DMS114 treated with DMSO at 0.1 percent for 48 hours (cell line): ENCODE data around the gene TPMT.
A peak's percentile ranks its signal among the peaks of the same experiment; 100 is the strongest.
"Not testable (repeated sequence)": the region's sequence is repeated elsewhere in the genome, so short reads cannot be mapped to it uniquely, and the experiment has no call there.

Experiments used
- DNase-seq: peaks from one replicate; lab custom pipeline; 2025; ENCODE audit not compliant: unreplicated experiment; lab: John Stamatoyannopoulos, UW

TPMT gene

DNA sequence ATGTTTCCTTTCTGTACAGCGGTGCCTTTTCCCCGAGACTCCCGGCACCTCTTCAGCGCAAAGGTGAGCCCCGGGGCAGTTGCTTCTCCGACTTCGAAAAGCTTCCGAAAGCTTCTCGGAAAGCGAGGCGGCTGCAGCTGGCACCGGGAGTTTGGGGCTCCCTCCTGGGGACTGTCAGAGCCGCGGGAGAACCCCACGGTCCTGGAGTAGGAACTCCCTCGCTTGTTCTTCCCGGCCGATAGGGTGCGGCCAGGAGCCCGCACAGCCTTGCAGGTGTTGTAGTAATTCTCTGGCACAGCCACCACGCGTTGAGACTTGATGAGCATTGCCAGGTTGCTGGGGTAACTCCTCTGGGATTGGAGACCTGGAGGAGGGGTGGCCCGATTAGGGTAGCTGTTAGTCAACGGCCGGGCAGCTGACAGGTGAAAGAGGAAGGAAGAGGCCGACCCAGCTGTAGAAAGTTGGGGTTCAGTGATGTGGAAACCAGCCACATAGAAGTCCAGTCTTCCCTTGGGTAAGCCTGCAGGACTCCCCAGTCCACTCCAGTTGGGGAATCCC, 1.1 kb upstream of the TPMT start:
- DNase-seq, result no peak

- DNase-seq, result peak; percentile 96
Measured at GRCh38 chr6:18155150-18155863, 430 bp upstream of the TPMT start, which contains the start of gene KDM1B. Gene KDM1B, plus strand, starts transcription at chr6:18155422. Its CDS starts 4,474 bp downstream, at chr6:18159896.

DNA sequence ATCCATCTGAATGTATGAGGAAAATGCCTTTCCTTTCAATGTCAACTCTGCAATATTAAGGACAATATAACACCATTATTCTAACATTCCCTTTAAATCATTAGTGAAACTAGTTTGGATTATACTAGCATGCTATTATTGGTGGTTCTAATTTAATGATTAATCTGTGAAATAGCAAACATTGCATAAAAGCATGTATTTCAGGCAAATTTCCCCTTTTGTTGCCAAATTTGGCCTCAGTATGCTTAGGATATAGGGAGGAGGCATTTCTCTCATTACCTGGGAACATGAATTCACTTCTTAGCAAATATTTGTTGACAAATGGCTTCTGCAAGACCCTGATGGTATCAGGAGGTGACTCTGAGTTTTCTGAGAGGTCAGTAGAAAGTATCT, 1.6 kb downstream of the TPMT start:
- no peak for DNase-seq

GRCh38 chr6:18151801-18152200, 3.1 kb downstream of the TPMT start:
- no peak for DNase-seq

DNA sequence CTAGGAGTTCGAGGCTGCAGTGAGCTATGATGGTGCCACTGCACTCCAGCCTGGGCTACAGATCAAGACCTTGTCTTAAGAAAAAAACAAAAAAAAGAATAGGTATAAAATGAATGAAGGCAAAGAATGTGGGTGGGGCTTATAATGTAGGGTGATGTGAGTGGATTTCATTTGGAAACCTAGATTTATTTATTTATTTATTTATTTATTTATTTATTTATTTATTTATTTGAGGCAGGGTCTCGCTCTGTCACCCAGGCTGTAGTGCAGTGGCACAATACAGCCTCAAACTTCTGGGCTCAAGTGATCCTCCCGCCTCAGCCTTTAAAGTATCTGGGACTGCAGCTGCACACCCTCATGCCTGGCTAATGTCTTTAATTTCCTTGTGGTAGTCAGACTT, 3.5 kb downstream of the TPMT start:
- not testable (repeated sequence) for DNase-seq

- no peak for DNase-seq
Measured at GRCh38 chr6:18148304-18149025, 6.4 kb downstream of the TPMT start.

DNA sequence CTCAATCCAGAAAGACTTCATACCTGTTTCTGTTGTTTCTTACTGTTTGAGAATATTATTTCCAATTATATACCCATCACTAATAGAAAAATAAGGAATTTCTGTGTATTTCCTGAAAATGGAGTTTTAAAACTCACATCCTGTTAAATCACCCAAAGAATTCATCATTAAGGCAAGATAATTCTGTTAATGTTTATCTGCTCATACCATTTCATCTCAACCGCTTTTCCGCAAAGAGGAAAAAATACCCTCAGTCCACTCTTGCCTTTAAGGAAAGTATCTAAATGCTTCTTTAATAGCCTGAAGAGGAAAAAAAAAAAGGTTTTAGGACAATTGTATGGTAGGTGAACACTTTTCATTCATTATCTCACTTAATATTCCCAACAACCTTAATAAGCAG, 7.3 kb downstream of the TPMT start:
- DNase-seq, result no peak

- no peak for DNase-seq
Measured at GRCh38 chr6:18147160-18147559, 7.7 kb downstream of the TPMT start.

GRCh38 chr6:18142591-18142861, 12.4 kb downstream of the TPMT start:
- no peak for DNase-seq

DNA sequence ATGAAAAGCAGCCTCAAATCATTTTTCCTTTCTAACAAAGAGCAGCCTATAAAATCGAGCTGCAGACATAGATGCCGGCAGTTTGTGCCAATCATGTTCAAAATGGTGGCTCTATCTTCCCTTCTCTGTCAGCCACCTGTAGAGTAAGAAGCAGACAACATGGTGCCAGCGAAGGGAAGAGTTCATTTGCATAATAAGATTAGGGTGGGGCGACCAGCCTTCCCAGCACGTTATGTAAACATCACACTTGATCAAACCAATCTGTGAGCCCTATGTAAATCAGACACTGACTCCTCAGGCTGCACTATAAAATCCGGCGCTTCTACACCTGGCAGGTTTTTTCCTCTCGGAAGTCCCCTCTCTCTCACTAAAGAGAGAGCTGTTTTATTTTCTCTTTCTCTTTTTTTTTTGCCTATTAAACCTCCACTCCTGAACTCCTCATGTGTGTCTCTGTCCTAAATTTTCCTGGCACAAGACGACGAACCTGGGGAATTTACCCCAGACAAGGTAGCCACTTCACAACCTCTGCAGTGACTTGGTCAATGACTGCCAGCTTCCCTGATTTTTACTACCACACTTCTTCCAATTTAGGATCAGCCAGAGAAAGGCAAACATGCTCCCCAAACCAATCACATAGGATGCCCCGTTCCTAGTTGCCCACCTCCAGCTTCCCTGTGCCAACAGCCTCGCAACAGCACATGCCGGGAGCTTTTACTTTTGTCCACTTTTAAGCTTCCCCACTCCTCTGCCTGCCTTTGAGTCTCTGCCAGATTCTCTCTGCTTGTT, 12.9 kb downstream of the TPMT start:
- DNase-seq, result no peak

- DNase-seq, result no peak
Measured at GRCh38 chr6:18139935-18140621, 14.8 kb downstream of the TPMT start.

DNA sequence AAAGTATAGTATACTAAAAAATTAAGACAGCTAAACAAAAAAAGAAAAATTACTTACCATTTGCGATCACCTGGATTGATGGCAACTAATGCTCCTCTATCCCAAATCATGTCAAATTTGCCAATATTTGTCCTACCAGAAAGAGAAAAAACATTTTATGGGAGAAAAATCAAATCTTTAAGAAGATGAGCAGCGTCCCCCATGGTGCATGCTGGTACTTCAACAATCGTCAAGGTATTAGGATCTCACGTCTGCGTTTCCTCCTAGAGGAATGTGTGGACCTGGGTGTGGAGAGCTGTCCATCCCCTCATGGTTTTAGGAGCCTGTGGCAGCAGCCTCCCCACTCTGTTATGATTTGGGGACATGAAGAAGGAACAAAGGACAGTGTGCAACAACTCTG, 16.0 kb downstream of the TPMT start:
- DNase-seq, result no peak

DNA sequence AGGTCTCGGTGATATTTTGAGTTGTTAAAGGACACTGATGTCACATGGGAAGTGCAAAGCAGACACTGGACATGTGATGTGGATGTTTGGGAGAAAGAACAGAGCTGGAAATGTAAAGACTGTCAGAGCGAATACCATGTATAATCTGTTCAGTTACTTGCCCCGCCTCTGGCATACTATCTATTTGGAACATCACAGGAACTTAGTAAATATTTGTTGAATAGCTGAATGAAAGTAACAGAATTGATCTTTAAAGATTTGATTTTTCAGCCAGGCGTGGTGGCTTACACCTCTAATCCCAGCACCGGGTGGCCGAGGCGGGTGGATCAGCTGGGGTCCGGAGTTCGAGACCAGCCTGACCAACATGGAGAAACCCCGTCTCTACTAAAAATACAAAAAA, 18.6 kb downstream of the TPMT start:
- no peak for DNase-seq

- DNase-seq, result no peak
Measured at GRCh38 chr6:18135171-18135570, 19.7 kb downstream of the TPMT start.

- no peak for DNase-seq
Measured at GRCh38 chr6:18132346-18132745, 22.5 kb downstream of the TPMT start.

GRCh38 chr6:18126121-18126520, 28.8 kb downstream of the TPMT start:
- no peak for DNase-seq

DNA sequence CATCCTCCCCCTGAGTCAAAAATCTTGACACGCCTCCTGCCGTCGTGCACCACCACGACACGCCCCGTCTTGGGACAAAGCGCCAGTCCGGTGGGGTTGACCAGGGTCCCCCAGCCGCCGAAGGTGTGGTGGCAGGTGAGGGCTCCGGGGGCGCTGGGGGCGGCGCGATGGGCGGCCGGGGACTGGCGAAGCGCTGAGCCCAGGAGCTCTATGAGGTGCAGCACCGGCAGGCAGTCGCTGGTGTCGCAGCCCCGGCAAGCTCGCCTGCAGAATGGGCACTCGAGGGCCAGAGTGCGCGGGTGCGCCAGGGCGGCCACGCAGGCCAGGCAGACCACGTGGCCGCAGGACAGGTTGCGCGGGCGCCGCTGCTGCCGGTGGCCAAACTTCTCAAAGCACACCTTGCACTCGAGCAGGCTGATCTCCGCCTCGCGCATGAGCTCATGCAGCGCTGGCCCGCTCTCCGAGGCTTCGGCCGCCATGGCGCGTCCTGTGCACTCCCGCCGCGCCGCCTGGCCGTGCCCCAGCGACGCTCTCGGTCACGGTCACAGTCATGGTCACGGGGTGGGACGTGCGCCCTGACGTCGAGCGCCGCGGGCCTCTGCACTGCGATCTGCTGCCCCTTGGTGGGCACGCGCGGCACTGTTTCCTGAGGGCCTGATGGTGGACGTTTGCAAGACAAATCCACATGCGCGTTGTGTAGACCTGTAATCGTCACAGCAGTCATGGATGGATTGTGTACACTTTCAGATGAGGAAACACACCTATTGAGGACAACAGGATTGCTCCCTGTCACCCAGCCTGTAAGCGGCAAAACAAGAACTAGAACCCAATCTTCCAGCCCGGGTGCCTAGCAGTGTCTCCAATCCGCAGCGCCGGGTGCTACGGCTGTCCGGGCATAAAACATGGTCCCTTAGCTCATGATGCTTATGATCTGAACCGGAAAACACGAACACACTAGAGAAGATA, 32.5 kb downstream of the TPMT start, which contains the start of gene NHLRC1:
Gene NHLRC1 (minus strand): TSS at position 550 of the 966 bp plus-strand sequence. CDS start 71 bp downstream, at position 479.
- peak; percentile 94 for DNase-seq

DNA sequence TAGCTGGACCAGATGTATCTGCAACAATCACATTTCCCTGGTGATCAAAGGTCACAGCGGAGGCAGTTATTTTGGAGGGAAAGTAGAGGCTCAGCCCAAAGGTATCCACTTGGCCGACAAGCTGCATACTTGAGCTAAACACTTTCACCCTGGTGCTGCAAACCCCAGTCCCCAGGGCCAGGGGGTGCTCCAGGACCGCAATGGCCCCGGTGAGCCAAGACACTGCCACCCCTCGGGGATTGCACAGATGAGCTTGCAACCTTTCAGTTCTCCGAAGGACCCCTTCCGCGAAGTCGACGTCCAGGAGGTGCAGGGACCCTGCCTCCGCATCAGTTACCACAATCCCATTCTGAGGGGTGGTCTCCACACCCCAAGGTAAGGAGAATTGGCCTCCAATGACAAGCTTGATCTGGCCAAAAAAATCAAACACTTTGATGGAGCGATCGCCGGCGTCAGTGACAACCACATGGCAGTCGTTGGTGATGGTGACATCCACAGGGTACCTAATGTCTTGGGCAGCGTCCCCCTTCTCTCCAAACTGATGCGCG, 33.2 kb downstream of the TPMT start:
- DNase-seq, result no peak

- no peak for DNase-seq
Measured at GRCh38 chr6:18119236-18119635, 35.6 kb downstream of the TPMT start.

DNA sequence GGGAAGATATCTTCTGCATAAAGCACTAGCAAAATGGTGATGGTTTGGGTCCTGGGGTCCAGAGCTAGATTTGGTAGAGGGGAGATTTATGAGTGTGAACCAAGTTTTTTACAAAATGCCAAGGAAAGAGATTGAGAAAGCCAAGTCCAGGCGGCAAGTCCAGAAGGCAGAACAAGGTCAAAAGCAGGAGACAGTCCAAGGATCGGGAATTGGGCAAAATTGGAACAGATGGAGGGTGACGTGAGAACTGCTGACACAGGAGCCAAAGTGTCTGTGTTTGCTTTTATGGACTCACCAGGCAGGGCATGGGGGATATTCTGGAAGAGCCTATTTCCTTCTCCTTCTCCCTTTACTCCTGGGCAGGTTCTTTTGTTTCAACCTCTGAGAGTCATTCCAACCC, 36.5 kb downstream of the TPMT start:
- no peak for DNase-seq
